GM21576 (cell line): Measurements from ENCODE around the gene CNGA1.
"Not testable (repeated sequence)": the region's sequence is repeated elsewhere in the genome, so short reads cannot be mapped to it uniquely, and the experiment has no call there.

Experiments used
- ATAC-seq: cut with Tn5 transposase; IDR thresholded peaks from one replicate; pipeline ENCODE4 v1.9.1; 2021; ENCODE audit warnings: mild to moderate bottlenecking, moderate library complexity; ENCODE audit not compliant: unreplicated experiment

CNGA1 gene

GRCh38 chr4:48031802-48032525 lies 15.5 kb upstream of the CNGA1 start:
- ATAC-seq, result no peak

GRCh38 chr4:48030470-48030869 lies 14.0 kb upstream of the CNGA1 start:
- ATAC-seq, result no peak

GRCh38 chr4:48028696-48029095 lies 12.2 kb upstream of the CNGA1 start:
- ATAC-seq, result peak; percentile 54

GRCh38 chr4:48027653-48028052 lies 11.2 kb upstream of the CNGA1 start:
- ATAC-seq, result peak; percentile 81

GRCh38 chr4:48025005-48025404 lies 8.5 kb upstream of the CNGA1 start:
- no peak for ATAC-seq

GRCh38 chr4:48024522-48024921 lies 8.0 kb upstream of the CNGA1 start:
- ATAC-seq, result no peak

- ATAC-seq, result no peak
Observed at GRCh38 chr4:48022192-48022799, 5.8 kb upstream of the CNGA1 start.

GRCh38 chr4:48021100-48021499 lies 4.6 kb upstream of the CNGA1 start:
- no peak for ATAC-seq

GRCh38 chr4:48018112-48018511 lies 1.6 kb upstream of the CNGA1 start:
- ATAC-seq, result no peak

- ATAC-seq, result no peak
Observed at GRCh38 chr4:48017108-48017571, 659 bp upstream of the CNGA1 start.

GRCh38 chr4:48015678-48016077 lies 803 bp downstream of the CNGA1 start:
- ATAC-seq, result no peak

GRCh38 chr4:48015216-48015615 lies 1.3 kb downstream of the CNGA1 start:
- no peak for ATAC-seq

- ATAC-seq, result no peak
Observed at GRCh38 chr4:48012824-48013223, 3.7 kb downstream of the CNGA1 start.

GRCh38 chr4:48011722-48012121 lies 4.8 kb downstream of the CNGA1 start:
- no peak for ATAC-seq

GRCh38 chr4:48010906-48011305 lies 5.6 kb downstream of the CNGA1 start:
- ATAC-seq, result not testable (repeated sequence)

- ATAC-seq, result no peak
Observed at GRCh38 chr4:48008021-48008596, 8.4 kb downstream of the CNGA1 start.

- no peak for ATAC-seq
Observed at GRCh38 chr4:48005781-48006180, 10.7 kb downstream of the CNGA1 start.

GRCh38 chr4:48003568-48003967 lies 12.9 kb downstream of the CNGA1 start:
- not testable (repeated sequence) for ATAC-seq

- no peak for ATAC-seq
Observed at GRCh38 chr4:48002267-48002666, 14.2 kb downstream of the CNGA1 start.

GRCh38 chr4:47996021-47996420 lies 20.5 kb downstream of the CNGA1 start:
- ATAC-seq, result no peak

- ATAC-seq, result not testable (repeated sequence)
Observed at GRCh38 chr4:47992475-47992874, 24.0 kb downstream of the CNGA1 start.

- no peak for ATAC-seq
Observed at GRCh38 chr4:47990145-47990544, 26.3 kb downstream of the CNGA1 start.
